HepG2 (cell line): ENCODE results near the gene CACNA1C. TPM values are rescaled to one million over a fixed set of nuclear protein-coding genes. Genes with fewer than 3 reads are reported as not detected.

Source experiments
- ATAC-seq: fragments of 200-7000 bp; cut with Tn5 transposase; 3 replicates; pipeline ENCODE4 v1.9.1; 2020; ENCODE audit warnings: mild to moderate bottlenecking, moderate library complexity
- BruUV-seq: library from RNA; stranded (reverse); fragments of 400-500 nt; replicated peaks from 2 replicates; lab custom pipeline; 2021; lab: Mats Ljungman, UMichigan
- CTCF ChIA-PET: fragments of 300-600 bp; formaldehyde crosslinking; extraction: SDS; loops from one replicate; lab custom pipeline; 2021; ENCODE audit warnings: low total read pairs, inconsistent platforms, low intra/inter-chr PET ratio; lab: Yijun Ruan, JAX
- POLR2A ChIA-PET: fragments of 350-600 bp; sonication (Branson Sonifier 250); formaldehyde crosslinking; loops from one replicate; lab custom pipeline; 2020; ENCODE audit warnings: antibody characterized with exemption, inconsistent platforms; lab: Yijun Ruan, JAX
- DNase-seq: peaks from one replicate; pipeline ENCODE4 v3.0.0-alpha.2; 2015; ENCODE audit warnings: low spot score
- FAIRE-seq: peaks from 3 replicates; lab custom pipeline; 2011; peaks lifted over from hg19 to GRCh38; lab: Jason Lieb, UNC
- H2AFZ ChIP-seq: one replicate; pipeline ENCODE4 v1.6.1; 2011; ENCODE audit warnings: low read length, inconsistent platforms
- H3K27ac ChIP-seq: fragments of 300-600 bp; 3 replicates; pipeline ENCODE4 v1.8.0; 2011; ENCODE audit warnings: mixed run types, mild to moderate bottlenecking, mixed read lengths, low read length, inconsistent platforms; ENCODE audit not compliant: insufficient read depth; ENCODE audit errors: extremely low read length
- H3K27me3 ChIP-seq, 2 experiments: fragments of 200-600 bp in 1 of 2; 2 replicates in 1 of 2; 3 replicates in 1 of 2; pipeline versions ENCODE4 v1.6.0 to v1.8.0; 2011; ENCODE audit warnings: low read length in 2 of 2, mild to moderate bottlenecking in 2 of 2, moderate library complexity in 2 of 2, inconsistent platforms in 1 of 2; ENCODE audit not compliant: insufficient read depth in 2 of 2, control insufficient read depth in 1 of 2
- H3K36me3 ChIP-seq, 2 experiments: fragments of 200-600 bp in 1 of 2; replicated peaks in 1 of 2; 2 replicates in 1 of 2; 3 replicates in 1 of 2; pipeline versions ENCODE4 v1.5.1 to v1.8.0; 2011; ENCODE audit warnings: low read length in 2 of 2, inconsistent platforms in 1 of 2; ENCODE audit not compliant: insufficient read depth in 2 of 2, control insufficient read depth in 1 of 2
- H3K4me1 ChIP-seq: 2 replicates; pipeline ENCODE4 v1.5.1; 2012; ENCODE audit warnings: low read length, inconsistent platforms; ENCODE audit not compliant: insufficient read depth
- H3K4me2 ChIP-seq: 2 replicates; pipeline ENCODE4 v1.6.0; 2011; ENCODE audit warnings: low read depth, low read length, inconsistent platforms
- H3K4me3 ChIP-seq, 3 experiments: fragments of 200-600 bp in 1 of 3; sonication (generic), shearing (Covaris generic) in 1 of 3; replicated peaks in 1 of 3; 2 replicates each; pipeline ENCODE4 v1.5.1; 2011 to 2016; ENCODE audit warnings: low read length in 3 of 3, inconsistent platforms in 2 of 3, low read depth in 2 of 3, mild to moderate bottlenecking in 2 of 3, control low read depth in 1 of 3, mixed read lengths in 1 of 3; ENCODE audit not compliant: insufficient read depth in 1 of 3
- H3K79me2 ChIP-seq: one replicate; pipeline ENCODE4 v1.6.1; 2011; ENCODE audit warnings: low read length, inconsistent platforms; ENCODE audit not compliant: insufficient read depth
- H3K9ac ChIP-seq: 2 replicates; pipeline ENCODE4 v1.6.0; 2011; ENCODE audit warnings: mild to moderate bottlenecking, low read depth, low read length, inconsistent platforms; ENCODE audit not compliant: insufficient read depth
- H3K9me3 ChIP-seq: 2 replicates; pipeline ENCODE4 v1.5.1; 2012; ENCODE audit warnings: mild to moderate bottlenecking, low read length
- H4K20me1 ChIP-seq: 2 replicates; pipeline ENCODE4 v1.6.0; 2011; ENCODE audit warnings: inconsistent platforms, mild to moderate bottlenecking, low read length, moderate library complexity; ENCODE audit not compliant: insufficient read depth
- DPF2 ChIP-seq: sonication (generic); formaldehyde crosslinking; IDR thresholded peaks from 2 replicates; pipeline ENCODE4 v1.4.0; 2020; ENCODE audit warnings: mild to moderate bottlenecking, low read depth, missing genetic modification reagents, borderline replicate concordance
- HOXA9 ChIP-seq: sonication (generic); formaldehyde crosslinking; IDR thresholded peaks from 2 replicates; pipeline ENCODE4 v1.8.1; 2022; ENCODE audit warnings: missing genetic modification reagents, mild to moderate bottlenecking, moderate library complexity, borderline replicate concordance
- NCOR1 ChIP-seq: fragments of 200-600 bp; sonication (generic); IDR thresholded peaks from 2 replicates; pipeline ENCODE4 v1.7.0; 2017; ENCODE audit warnings: antibody characterized with exemption, low read length, borderline replicate concordance
- ZFP1 ChIP-seq: IDR thresholded peaks from 2 replicates; pipeline ENCODE4 v1.6.1; 2016
- ZNF124 ChIP-seq: sonication (generic); formaldehyde crosslinking; IDR thresholded peaks from 2 replicates; pipeline ENCODE4 v1.4.0; 2020; ENCODE audit warnings: missing genetic modification reagents
- ZNF83 ChIP-seq: sonication (generic); formaldehyde crosslinking; IDR thresholded peaks from 2 replicates; pipeline ENCODE4 v1.4.0; 2020; ENCODE audit warnings: missing genetic modification reagents, mild to moderate bottlenecking, borderline replicate concordance
- ZSCAN30 ChIP-seq: sonication (generic); formaldehyde crosslinking; IDR thresholded peaks from 2 replicates; pipeline ENCODE4 v1.5.0; 2020; ENCODE audit warnings: mild to moderate bottlenecking, missing genetic modification reagents
- WGBS: methylation state at CpG from one replicate; pipeline ENCODE4 v1.1.6; 2017; ENCODE audit warnings: low lambda C conversion rate; 5-methylcytosine and 5-hydroxymethylcytosine counted together
- in situ Hi-C: cut with HindIII; loops from 2 replicates; pipeline ENCODE4 v1.10.0; 2017; ENCODE audit warnings: low pct_unique_long_range_greater_than_20kb; ENCODE audit not compliant: extremely low pct_ligation_motif_present
- intact Hi-C: fragments of 100-400 bp; cut with micrococcal nuclease; formaldehyde crosslinking; loops from one replicate; pipeline ENCODE4 v1.10.0; 2022; ENCODE audit not compliant: unreplicated experiment
- polyA plus RNA-seq, 8 experiments: library from polyadenylated mRNA; depleted of rRNA in 3 of 8; stranded (reverse) in 7 of 8; unstranded in 1 of 8; fragments of >200 nt; fragmentation: Illumina TruSeq in 4 of 8; extraction: Trizol in 4 of 8; gene quantifications; 2 replicates each; pipeline versions ENCODE4 v1.2.1 to v1.2.3, GENCODE V29; 2011 to 2016; ENCODE audit warnings: low read depth in 4 of 8, missing spikeins in 1 of 8, mixed read lengths in 1 of 8; ENCODE audit not compliant: insufficient read depth in 1 of 8
- total RNA-seq, 5 experiments: library from RNA; depleted of rRNA; stranded (reverse); fragments of >200 nt; fragmentation: Illumina TruSeq; extraction: Trizol; gene quantifications; 2 replicates each; pipeline ENCODE4 v1.2.3, GENCODE V29; 2016; ENCODE audit warnings: low read depth in 1 of 5
- TF ChIP-seq, protein P1 (sequence below): sonication (generic); formaldehyde crosslinking; IDR thresholded peaks from 2 replicates; pipeline ENCODE4 v1.5.1; 2020; ENCODE audit warnings: missing genetic modification reagents, mild to moderate bottlenecking, borderline replicate concordance

Gene CACNA1C
- total and polyA plus RNA-seq, 2 of the 13 experiments (the other 11 are each of a cell fraction or from before 2014, with no cell fraction given), result not detected

DNA sequence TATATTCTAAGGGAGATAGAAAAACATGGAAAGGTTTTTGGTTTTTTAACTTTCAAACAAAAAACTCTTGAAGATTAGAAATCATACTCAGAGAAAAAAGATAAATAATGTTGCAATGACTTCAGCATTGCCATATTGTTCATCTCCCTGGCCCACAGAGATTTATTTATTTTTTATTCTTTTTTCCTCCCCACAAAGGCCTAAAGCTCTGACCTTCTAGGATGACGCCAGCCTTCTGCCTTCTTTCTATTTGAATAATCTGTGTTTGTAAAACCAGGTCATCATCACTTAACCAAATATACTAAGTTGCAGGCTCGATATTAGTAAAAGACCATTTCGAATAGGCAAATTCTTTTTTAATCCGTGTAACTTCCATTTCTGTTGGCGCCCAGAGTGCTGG lies 44.1 kb upstream of the CACNA1C start:
- peaks cover 4% of the 10 kb centered on the region for H3K79me2 ChIP-seq
- CTCF ChIA-PET, result no interaction called here
- no TSS peak for BruUV-seq
- no peaks in the 10 kb centered on the region for H3K9me3 ChIP-seq
- no peak overlapping the region for H3K4me2 ChIP-seq
- H3K4me1 ChIP-seq, result peaks cover 57% of the 10 kb centered on the region
- no peak for TF ChIP-seq NCOR1
- TF ChIP-seq, protein P1, sequence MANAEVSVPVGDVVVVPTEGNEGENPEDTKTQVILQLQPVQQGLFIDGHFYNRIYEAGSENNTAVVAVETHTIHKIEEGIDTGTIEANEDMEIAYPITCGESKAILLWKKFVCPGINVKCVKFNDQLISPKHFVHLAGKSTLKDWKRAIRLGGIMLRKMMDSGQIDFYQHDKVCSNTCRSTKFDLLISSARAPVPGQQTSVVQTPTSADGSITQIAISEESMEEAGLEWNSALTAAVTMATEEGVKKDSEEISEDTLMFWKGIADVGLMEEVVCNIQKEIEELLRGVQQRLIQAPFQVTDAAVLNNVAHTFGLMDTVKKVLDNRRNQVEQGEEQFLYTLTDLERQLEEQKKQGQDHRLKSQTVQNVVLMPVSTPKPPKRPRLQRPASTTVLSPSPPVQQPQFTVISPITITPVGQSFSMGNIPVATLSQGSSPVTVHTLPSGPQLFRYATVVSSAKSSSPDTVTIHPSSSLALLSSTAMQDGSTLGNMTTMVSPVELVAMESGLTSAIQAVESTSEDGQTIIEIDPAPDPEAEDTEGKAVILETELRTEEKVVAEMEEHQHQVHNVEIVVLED (CRISPR knock-in tag), result no peak
- TF ChIP-seq HOXA9 (CRISPR knock-in tag), result no peak
- no peak for TF ChIP-seq ZNF124 (CRISPR knock-in tag)
- no peak for TF ChIP-seq ZSCAN30
- no peak for TF ChIP-seq ZFP1 (CRISPR knock-in tag)
- TF ChIP-seq ZNF83 (CRISPR knock-in tag), result no peak
- TF ChIP-seq DPF2 (CRISPR knock-in tag), result no peak
- in situ Hi-C loops, result no loop called here
- DNase-seq, result no peak
- H3K27ac ChIP-seq, result no peak overlapping the region
- WGBS, result 56% methylated on average over 5 of the region's 5 CpGs
- no peak overlapping the region for H3K4me3 ChIP-seq
- POLR2A ChIA-PET, result no interaction called here
- H4K20me1 ChIP-seq, result no peaks in the 10 kb centered on the region
- no peak overlapping the region for H3K9ac ChIP-seq
- FAIRE-seq, result no peak
- intact Hi-C loops, result loop anchor here (10.0 kb wide), 1 partner anchor 54 kb away; no protein-coding TSS in a partner anchor
- no peaks in the 10 kb centered on the region for H3K36me3 ChIP-seq
- no peaks in the 10 kb centered on the region; a peak in 1 of 5 replicates for H3K27me3 ChIP-seq
- no peak overlapping the region for H2AFZ ChIP-seq
- no peak for ATAC-seq
